ENCODE results near the gene NINJ2.

The NINJ2 gene

GRCh38 chr12:524167-524951, 138.9 kb downstream of the NINJ2 start:
- no peak for DNase-seq

GRCh38 chr12:522692-523378, 140.4 kb downstream of the NINJ2 start:
- no peak for DNase-seq

GRCh38 chr12:520119-520518, 143.1 kb downstream of the NINJ2 start:
- DNase-seq, result no peak

GRCh38 chr12:517538-517937, 145.7 kb downstream of the NINJ2 start:
- DNase-seq, result no peak
